HG03066 (cell line): Measurements from ENCODE around the gene ROPN1B.
"Not testable (repeated sequence)": the region's sequence is repeated elsewhere in the genome, so short reads cannot be mapped to it uniquely, and the experiment has no call there.

Experiments
- ATAC-seq: cut with Tn5 transposase; IDR thresholded peaks from one replicate; pipeline ENCODE4 v1.9.1; 2021; ENCODE audit warnings: low read depth; ENCODE audit not compliant: unreplicated experiment

The ROPN1B gene

GRCh38 chr3:125968701-125969592 lies at the start of gene ROPN1B:
Gene ROPN1B (plus strand): TSS chr3:125969178. CDS start chr3:125972055, 2,877 bp downstream.
- not testable (repeated sequence) for ATAC-seq

GRCh38 chr3:125920191-125920590 lies 48.8 kb upstream of the ROPN1B start:
- not testable (repeated sequence) for ATAC-seq

- not testable (repeated sequence) for ATAC-seq
Observed at GRCh38 chr3:125920751-125921279, 48.2 kb upstream of the ROPN1B start.

- ATAC-seq, result not testable (repeated sequence)
Observed at GRCh38 chr3:125921712-125922111, 47.3 kb upstream of the ROPN1B start.

GRCh38 chr3:125923324-125924115 lies 45.5 kb upstream of the ROPN1B start:
- not testable (repeated sequence) for ATAC-seq

- not testable (repeated sequence) for ATAC-seq
Observed at GRCh38 chr3:125924276-125924675, 44.7 kb upstream of the ROPN1B start.

- ATAC-seq, result not testable (repeated sequence)
Observed at GRCh38 chr3:125925727-125926126, 43.3 kb upstream of the ROPN1B start.

GRCh38 chr3:125928771-125929545 lies 40.0 kb upstream of the ROPN1B start:
- ATAC-seq, result not testable (repeated sequence)

- not testable (repeated sequence) for ATAC-seq
Observed at GRCh38 chr3:125929765-125930164, 39.2 kb upstream of the ROPN1B start.

- ATAC-seq, result not testable (repeated sequence)
Observed at GRCh38 chr3:125931355-125931880, 37.6 kb upstream of the ROPN1B start.

GRCh38 chr3:125933397-125934173 lies 35.4 kb upstream of the ROPN1B start:
- not testable (repeated sequence) for ATAC-seq

GRCh38 chr3:125935252-125935874 lies 33.6 kb upstream of the ROPN1B start:
- ATAC-seq, result not testable (repeated sequence)

GRCh38 chr3:125936210-125936815 lies 32.7 kb upstream of the ROPN1B start:
- ATAC-seq, result not testable (repeated sequence)

- ATAC-seq, result not testable (repeated sequence)
Observed at GRCh38 chr3:125936891-125937290, 32.1 kb upstream of the ROPN1B start.

GRCh38 chr3:125947806-125948205 lies 21.2 kb upstream of the ROPN1B start:
- ATAC-seq, result not testable (repeated sequence)

GRCh38 chr3:125948901-125949300 lies 20.1 kb upstream of the ROPN1B start:
- ATAC-seq, result not testable (repeated sequence)

- ATAC-seq, result not testable (repeated sequence)
Observed at GRCh38 chr3:125951176-125951575, 17.8 kb upstream of the ROPN1B start.

- ATAC-seq, result not testable (repeated sequence)
Observed at GRCh38 chr3:125957020-125957419, 12.0 kb upstream of the ROPN1B start.
